PC-3 (cell line): ENCODE measurements around the gene DLG1.

Experiments
- EZH2 ChIP-seq: fragments of 300-600 bp; sonication (generic); IDR thresholded peaks from one replicate; pipeline ENCODE4 v1.6.1; 2017; ENCODE audit warnings: antibody characterized with exemption, mild to moderate bottlenecking, low read length; ENCODE audit not compliant: unreplicated experiment
- EZH2phosphoT487 ChIP-seq: fragments of 300-600 bp; sonication (generic); IDR thresholded peaks from 2 replicates; pipeline ENCODE4 v1.6.1; 2018; ENCODE audit warnings: mild to moderate bottlenecking, antibody characterized with exemption, low read length, borderline replicate concordance
- TF ChIP-seq, protein P1 (sequence below): fragments of 300-600 bp; sonication (generic); conservative IDR thresholded peaks from 2 replicates; pipeline ENCODE4 v1.5.1; 2017; ENCODE audit warnings: antibody characterized with exemption, low read depth, mild to moderate bottlenecking, low read length

GRCh38 chr3:197088370-197088769 is 210.0 kb downstream of the DLG1 start:
- TF ChIP-seq, protein P1, sequence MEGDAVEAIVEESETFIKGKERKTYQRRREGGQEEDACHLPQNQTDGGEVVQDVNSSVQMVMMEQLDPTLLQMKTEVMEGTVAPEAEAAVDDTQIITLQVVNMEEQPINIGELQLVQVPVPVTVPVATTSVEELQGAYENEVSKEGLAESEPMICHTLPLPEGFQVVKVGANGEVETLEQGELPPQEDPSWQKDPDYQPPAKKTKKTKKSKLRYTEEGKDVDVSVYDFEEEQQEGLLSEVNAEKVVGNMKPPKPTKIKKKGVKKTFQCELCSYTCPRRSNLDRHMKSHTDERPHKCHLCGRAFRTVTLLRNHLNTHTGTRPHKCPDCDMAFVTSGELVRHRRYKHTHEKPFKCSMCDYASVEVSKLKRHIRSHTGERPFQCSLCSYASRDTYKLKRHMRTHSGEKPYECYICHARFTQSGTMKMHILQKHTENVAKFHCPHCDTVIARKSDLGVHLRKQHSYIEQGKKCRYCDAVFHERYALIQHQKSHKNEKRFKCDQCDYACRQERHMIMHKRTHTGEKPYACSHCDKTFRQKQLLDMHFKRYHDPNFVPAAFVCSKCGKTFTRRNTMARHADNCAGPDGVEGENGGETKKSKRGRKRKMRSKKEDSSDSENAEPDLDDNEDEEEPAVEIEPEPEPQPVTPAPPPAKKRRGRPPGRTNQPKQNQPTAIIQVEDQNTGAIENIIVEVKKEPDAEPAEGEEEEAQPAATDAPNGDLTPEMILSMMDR, result no peak
- TF ChIP-seq EZH2, result no peak
- TF ChIP-seq EZH2phosphoT487, result no peak
